AG09319 (cell line): ENCODE results near the gene FYB2.

Experiments
- DNase-seq: peaks from one replicate; pipeline ENCODE4 v3.0.0-alpha.2; 2010; ENCODE audit warnings: low read depth; ENCODE audit errors: extremely low read depth
- TF ChIP-seq, protein P1 (sequence below): IDR thresholded peaks from 2 replicates; pipeline ENCODE4 v1.5.1; 2011; ENCODE audit warnings: low read depth, mild to moderate bottlenecking, inconsistent platforms, low read length, moderate library complexity

The FYB2 gene

DNA sequence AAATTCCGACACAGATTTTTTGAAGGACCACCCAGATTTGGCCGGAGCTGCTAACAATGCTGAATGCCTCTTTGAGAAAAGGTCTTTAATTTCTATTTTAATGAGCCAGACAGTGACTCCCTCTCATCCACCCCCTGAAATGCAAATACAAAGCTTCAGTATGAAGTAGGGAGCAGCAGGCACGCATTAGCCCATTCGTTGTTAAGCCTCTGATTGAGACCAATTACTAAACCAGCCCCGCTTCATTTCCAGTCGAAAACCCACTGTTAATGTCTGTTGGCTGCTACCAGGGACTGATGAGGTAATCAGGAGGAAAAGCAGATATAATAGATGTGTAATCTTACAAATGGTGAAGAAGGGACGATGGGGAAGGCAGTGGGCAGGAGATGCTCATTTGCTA is 30.5 kb upstream of the FYB2 start:
- TF ChIP-seq, protein P1, sequence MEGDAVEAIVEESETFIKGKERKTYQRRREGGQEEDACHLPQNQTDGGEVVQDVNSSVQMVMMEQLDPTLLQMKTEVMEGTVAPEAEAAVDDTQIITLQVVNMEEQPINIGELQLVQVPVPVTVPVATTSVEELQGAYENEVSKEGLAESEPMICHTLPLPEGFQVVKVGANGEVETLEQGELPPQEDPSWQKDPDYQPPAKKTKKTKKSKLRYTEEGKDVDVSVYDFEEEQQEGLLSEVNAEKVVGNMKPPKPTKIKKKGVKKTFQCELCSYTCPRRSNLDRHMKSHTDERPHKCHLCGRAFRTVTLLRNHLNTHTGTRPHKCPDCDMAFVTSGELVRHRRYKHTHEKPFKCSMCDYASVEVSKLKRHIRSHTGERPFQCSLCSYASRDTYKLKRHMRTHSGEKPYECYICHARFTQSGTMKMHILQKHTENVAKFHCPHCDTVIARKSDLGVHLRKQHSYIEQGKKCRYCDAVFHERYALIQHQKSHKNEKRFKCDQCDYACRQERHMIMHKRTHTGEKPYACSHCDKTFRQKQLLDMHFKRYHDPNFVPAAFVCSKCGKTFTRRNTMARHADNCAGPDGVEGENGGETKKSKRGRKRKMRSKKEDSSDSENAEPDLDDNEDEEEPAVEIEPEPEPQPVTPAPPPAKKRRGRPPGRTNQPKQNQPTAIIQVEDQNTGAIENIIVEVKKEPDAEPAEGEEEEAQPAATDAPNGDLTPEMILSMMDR = no peak

DNA sequence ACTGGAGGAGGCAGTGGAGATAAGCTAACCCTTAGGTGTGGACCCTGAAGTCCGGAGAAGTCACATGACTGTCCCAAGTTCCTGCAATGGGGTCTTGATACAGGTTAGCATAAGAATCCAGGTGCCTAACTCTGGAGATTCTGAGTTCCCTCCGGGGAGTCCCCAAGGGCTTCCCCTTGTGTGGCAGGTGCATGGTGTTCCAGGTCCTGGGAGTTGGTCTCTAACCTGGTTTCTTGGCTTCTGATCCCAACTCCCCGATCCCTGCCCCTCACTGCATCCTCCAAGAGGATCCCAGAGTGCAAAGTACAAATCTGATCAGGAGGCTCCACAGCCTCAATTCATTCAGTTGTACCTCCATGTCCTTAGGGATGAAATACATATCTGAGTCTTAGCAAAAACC is 26.1 kb upstream of the FYB2 start:
- TF ChIP-seq, protein P1 = no peak
- no peak for DNase-seq

More for the DNA sequence above, 30.5 kb upstream of the FYB2 start:
- DNase-seq = no peak

DNA sequence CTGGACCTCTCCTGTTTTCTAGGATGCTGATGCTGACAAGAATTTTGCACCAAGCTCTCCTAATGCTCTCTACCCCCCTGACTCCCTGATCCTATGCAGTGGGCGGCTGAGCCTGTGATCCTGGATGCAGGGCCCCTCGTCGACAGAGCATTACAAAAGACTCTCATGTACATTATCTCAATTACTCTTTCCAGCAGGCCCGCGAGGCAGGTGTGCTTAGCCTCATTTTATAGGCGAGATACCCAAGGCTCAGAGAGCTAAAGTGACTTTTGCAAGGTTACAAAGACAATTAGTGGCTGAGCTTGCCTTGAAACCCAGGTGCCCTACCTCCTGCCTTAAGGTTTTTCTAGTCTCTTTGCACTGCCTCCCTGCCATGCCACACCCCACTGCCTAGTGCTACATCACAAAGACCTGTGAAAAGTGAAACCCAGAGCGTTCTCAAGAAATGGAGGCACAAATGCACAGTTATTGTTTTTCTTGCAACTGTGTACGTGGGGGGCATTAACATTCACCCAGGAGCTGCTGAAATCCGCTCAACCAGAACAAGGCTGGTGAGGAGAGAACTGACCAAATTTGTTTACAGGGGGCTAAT is 25.4 kb upstream of the FYB2 start:
- TF ChIP-seq, protein P1 = no peak
- DNase-seq = no peak

DNA sequence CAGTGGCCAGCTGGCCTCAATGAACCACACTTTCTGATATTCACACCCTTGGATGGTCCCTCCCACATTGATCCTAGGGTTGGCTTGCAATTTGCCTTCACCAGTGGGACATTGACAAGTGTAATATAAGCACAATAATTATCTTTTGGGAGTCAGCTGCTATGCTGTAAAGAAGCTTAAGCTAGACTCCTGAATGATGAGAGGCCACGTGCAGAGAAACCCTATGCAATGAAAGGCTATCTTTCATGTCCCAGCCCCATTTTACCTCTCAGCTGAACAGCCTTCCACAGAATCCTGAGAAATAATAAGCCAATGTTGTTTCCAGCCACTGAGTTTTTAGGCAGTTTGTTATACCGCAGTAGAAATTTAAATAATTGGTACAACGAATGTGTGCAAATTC is 24.3 kb upstream of the FYB2 start:
- DNase-seq = no peak
- TF ChIP-seq, protein P1 = no peak

DNA sequence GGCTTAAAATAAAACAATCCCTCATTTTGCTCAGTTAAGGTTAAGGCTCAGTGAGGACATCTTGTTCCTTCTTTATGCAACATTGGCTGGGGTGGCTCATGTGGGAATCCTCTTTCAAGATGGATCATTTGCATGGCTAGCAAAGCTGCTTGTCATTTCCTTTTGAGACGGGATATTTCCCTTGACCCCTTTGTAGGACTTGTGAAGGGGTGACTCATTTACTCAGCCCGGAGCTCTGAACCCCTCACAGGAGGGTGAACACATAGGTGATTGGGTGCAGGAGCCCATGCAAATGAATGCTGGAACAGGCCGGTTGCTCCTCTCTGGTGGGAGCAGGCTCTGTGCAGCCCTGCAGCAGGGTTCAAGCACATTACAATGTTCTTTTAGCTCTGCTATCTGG is 19.6 kb upstream of the FYB2 start:
- DNase-seq = no peak
- TF ChIP-seq, protein P1 = no peak

DNA sequence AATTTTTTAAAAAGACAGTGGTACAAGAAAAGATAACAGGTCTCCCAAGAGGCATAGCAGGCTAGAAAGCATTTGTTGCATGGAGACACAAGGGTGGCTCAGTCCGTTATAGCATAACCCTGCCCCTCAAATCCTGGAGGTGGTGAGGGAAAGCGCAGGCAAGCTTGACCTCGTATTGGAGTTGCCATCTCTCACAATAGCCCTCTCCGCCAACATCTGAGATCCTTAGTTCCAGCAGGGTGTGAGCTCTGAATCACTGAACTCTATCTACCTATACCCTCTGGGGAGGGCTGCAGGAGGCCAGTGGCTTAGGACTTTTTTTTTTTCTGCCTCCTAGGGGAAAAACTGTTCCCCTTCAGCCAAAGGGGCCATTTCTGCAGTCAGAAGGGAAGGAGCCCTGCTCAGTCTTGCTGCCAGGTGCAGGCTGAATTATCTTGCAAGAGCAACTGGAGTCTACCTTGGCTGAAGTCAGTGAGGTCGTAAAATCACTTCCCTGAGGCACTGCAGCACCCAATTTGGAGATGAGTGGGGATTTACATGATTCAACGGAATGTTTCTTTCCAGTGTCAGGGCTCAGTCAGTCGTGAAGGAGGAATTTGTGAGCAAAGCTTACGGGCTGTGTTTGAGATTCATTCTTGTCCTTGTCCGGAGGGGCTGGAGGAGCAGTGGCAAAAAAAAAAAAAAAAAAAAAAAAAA is 18.2 kb upstream of the FYB2 start:
- DNase-seq = no peak
- TF ChIP-seq, protein P1 = no peak

DNA sequence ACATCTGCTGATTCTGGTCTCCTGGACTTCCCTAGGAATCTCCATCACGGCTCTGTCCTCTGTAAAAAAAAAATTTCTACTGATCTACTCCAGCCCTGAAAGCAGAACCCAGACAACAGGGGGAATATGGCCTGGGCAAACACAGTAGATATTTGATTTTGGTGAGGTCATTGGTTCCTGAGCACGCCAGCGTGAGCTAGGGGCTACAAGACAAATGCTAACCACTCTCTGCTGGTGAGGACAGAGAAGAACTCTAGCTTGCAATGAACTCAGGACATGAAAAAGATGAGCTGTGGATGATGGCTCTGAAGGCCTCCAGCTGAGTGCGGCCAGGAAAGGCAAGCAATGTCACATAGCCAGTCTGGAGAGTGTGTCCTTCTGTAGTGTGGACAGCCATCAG is 17.2 kb upstream of the FYB2 start:
- DNase-seq = no peak
- TF ChIP-seq, protein P1 = no peak
